Endodermal cell (in vitro differentiated cells): ENCODE data around the gene ARIH2. TPM values are rescaled to one million over a fixed set of nuclear protein-coding genes. Genes with fewer than 3 reads are reported as not detected.

Experiments
- DNase-seq: peaks from one replicate; pipeline ENCODE4 v3.0.0-alpha.2; 2017
- H3K27ac ChIP-seq: 2 replicates; pipeline ENCODE4 v1.5.1; 2013; ENCODE audit warnings: mild to moderate bottlenecking, low read depth, low read length, moderate library complexity
- H3K27me3 ChIP-seq: 2 replicates; pipeline ENCODE4 v1.6.1; 2013; ENCODE audit warnings: mild to moderate bottlenecking, low read length, moderate library complexity; ENCODE audit not compliant: insufficient read depth, control insufficient read depth, poor library complexity, severe bottlenecking
- H3K36me3 ChIP-seq: 2 replicates; pipeline ENCODE4 v1.7.0; 2013; ENCODE audit warnings: mild to moderate bottlenecking, low read length, moderate library complexity; ENCODE audit not compliant: control insufficient read depth, insufficient read depth
- H3K4me1 ChIP-seq: one replicate; pipeline ENCODE4 v1.7.0; 2013; ENCODE audit warnings: low read length; ENCODE audit not compliant: control insufficient read depth, insufficient read depth
- H3K4me3 ChIP-seq: 2 replicates; pipeline ENCODE4 v1.5.1; 2013; ENCODE audit warnings: mild to moderate bottlenecking, low read length, moderate library complexity
- H3K9ac ChIP-seq: 2 replicates; pipeline ENCODE4 v1.6.1; 2013; ENCODE audit warnings: mild to moderate bottlenecking, low read length, moderate library complexity; ENCODE audit not compliant: poor library complexity, severe bottlenecking; ENCODE audit errors: extremely low read depth
- H3K9me3 ChIP-seq: 2 replicates; pipeline ENCODE4 v1.6.1; 2013; ENCODE audit warnings: mild to moderate bottlenecking, low read length, moderate library complexity; ENCODE audit not compliant: control insufficient read depth
- H3K27ac Mint-ChIP-seq: 2 replicates; pipeline ENCODE4 v1.8.0; 2020; ENCODE audit warnings: mixed read lengths
- H3K27me3 Mint-ChIP-seq: 2 replicates; pipeline ENCODE4 v1.8.0; 2021; ENCODE audit warnings: mild to moderate bottlenecking, mixed read lengths; ENCODE audit not compliant: insufficient read depth
- H3K36me3 Mint-ChIP-seq: 2 replicates; pipeline ENCODE4 v1.8.0; 2020; ENCODE audit warnings: low read depth, mixed read lengths
- H3K4me1 Mint-ChIP-seq: 2 replicates; pipeline ENCODE4 v1.8.0; 2020; ENCODE audit warnings: mixed read lengths
- H3K4me3 Mint-ChIP-seq: 2 replicates; pipeline ENCODE4 v1.8.0; 2020; ENCODE audit warnings: mild to moderate bottlenecking, moderate library complexity, mixed read lengths
- H3K9me3 Mint-ChIP-seq: 2 replicates; pipeline ENCODE4 v1.8.0; 2020; ENCODE audit warnings: mild to moderate bottlenecking, mixed read lengths
- WGBS, 2 experiments: methylation state at CpG; one replicate each; pipeline versions ENCODE4 v1.1.5 to v1.1.7; 2013; ENCODE audit warnings: missing lambda C conversion rate in 2 of 2, mixed read lengths in 1 of 2; ENCODE audit not compliant: insufficient coverage in 1 of 2, insufficient read length in 1 of 2; 5-methylcytosine and 5-hydroxymethylcytosine counted together
- total RNA-seq, 2 donors: library from RNA; stranded (reverse); fragmentation: NEBNext Ultra II Directional in 1 of 2; extraction: Animal tissue kit (Norgen Biotek cat#: 25700) in 1 of 2; gene quantifications; 2 replicates in 1 of 2; 3 replicates in 1 of 2; pipeline ENCODE4 v1.2.1, GENCODE V29; 2021
- TF ChIP-seq, protein P1 (sequence below): fragments of 200-600 bp; sonication (generic); conservative IDR thresholded peaks from 2 replicates; pipeline ENCODE4 v1.5.0; 2021; ENCODE audit warnings: antibody characterized with exemption, mild to moderate bottlenecking

Gene ARIH2
- total RNA-seq, 2 donors from 2014 or later: 86.6 to 113 TPM

DNA sequence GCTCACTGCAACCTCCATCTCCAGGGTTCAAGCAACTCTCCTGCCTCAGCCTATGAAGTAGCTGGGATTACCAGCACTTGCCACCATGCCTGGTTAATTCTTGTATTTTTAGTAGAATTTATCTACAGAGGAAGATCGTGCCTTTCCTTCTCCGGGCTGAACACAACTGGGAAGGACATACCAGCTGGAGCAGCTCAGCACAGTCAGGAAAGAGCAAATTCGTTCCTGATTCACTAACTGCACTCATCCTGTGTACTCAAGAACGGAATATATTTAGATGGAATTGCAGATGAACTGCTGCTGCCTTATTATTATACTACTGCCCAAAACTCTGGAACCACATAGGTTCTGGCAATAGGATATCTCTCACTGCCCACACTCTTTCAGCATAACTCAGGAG lies 44.3 kb downstream of the ARIH2 start:
- 91 to 100% methylated on average over 3 to 4 of the region's 4 CpGs for WGBS, 2 experiments
- Histone ChIP-seq H3K4me1 (no peaks in the 10 kb centered on the region), H3K27ac (no peak overlapping the region), H3K4me3 (no peak overlapping the region), H3K9ac (no peak overlapping the region), H3K36me3 (peaks cover 58% of the 10 kb centered on the region), H3K9me3 (no peaks in the 10 kb centered on the region), H3K27me3 (no peaks in the 10 kb centered on the region)
- Mint-ChIP-seq H3K27me3 (no peaks in the 10 kb centered on the region), H3K9me3 (no peaks in the 10 kb centered on the region), H3K4me3 (no peak overlapping the region), H3K27ac (peak overlapping the region; percentile 33), H3K4me1 (peaks cover 4% of the 10 kb centered on the region), H3K36me3 (peaks cover 46% of the 10 kb centered on the region)
- peak; percentile 27 for DNase-seq
- TF ChIP-seq, protein P1, sequence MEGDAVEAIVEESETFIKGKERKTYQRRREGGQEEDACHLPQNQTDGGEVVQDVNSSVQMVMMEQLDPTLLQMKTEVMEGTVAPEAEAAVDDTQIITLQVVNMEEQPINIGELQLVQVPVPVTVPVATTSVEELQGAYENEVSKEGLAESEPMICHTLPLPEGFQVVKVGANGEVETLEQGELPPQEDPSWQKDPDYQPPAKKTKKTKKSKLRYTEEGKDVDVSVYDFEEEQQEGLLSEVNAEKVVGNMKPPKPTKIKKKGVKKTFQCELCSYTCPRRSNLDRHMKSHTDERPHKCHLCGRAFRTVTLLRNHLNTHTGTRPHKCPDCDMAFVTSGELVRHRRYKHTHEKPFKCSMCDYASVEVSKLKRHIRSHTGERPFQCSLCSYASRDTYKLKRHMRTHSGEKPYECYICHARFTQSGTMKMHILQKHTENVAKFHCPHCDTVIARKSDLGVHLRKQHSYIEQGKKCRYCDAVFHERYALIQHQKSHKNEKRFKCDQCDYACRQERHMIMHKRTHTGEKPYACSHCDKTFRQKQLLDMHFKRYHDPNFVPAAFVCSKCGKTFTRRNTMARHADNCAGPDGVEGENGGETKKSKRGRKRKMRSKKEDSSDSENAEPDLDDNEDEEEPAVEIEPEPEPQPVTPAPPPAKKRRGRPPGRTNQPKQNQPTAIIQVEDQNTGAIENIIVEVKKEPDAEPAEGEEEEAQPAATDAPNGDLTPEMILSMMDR: no peak

DNA sequence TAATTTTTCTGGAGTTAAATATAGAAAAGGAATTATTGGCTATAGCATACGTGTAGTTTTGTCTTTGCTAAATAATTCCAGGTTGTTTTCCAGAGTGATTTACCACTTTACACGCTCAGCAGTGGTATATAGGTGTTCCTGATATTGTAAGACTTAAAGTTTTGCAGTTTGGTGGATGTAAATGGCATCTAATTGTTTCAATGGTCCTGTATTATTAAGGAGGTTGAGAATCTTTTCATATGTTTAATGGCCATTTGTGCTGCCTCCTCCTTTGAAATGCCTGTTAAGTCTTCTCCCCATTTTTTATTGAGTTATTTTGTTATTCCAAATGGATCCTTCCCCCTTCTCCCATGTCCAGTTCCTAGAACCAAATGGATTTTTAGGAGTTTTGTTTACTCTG lies 44.9 kb downstream of the ARIH2 start:
- 84 to 92% methylated on average over 2 of the region's 2 CpGs for WGBS, 2 experiments
- H3K27ac Mint-ChIP-seq: no peak overlapping the region
- H3K4me1 Mint-ChIP-seq: peaks cover 4% of the 10 kb centered on the region
- Histone ChIP-seq H3K9ac (no peak overlapping the region), H3K9me3 (no peaks in the 10 kb centered on the region), H3K4me3 (no peak overlapping the region), H3K36me3 (peaks cover 56% of the 10 kb centered on the region), H3K4me1 (no peaks in the 10 kb centered on the region), H3K27ac (no peak overlapping the region), H3K27me3 (no peaks in the 10 kb centered on the region)
- TF ChIP-seq, protein P1: no peak
- H3K9me3 Mint-ChIP-seq: no peaks in the 10 kb centered on the region
- DNase-seq: no peak
- H3K4me3 Mint-ChIP-seq: no peak overlapping the region
- peaks cover 47% of the 10 kb centered on the region for H3K36me3 Mint-ChIP-seq
- H3K27me3 Mint-ChIP-seq: no peaks in the 10 kb centered on the region

DNA sequence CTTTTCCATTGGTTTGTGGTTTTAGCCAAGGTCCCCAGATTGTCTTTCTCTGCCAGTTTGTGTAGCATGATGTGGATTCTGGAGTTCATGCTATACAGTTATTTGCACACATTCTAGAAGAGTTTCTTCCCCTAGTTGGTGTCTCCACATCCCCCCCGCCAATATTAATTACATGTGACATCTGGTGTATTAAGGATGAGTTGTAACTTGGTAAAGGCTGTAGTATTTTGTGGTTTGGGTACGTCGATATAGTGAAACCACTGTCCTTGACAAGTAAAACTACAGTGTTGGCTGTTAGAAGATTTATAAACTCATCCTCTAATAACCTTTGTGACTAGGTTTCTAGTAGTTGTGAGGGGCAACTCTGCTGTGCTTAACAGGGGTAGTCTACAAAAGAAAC lies 47.7 kb downstream of the ARIH2 start:
- H3K27me3 ChIP-seq: no peaks in the 10 kb centered on the region
- peaks cover 65% of the 10 kb centered on the region for H3K36me3 Mint-ChIP-seq

More for the DNA sequence above, 47.7 kb downstream of the ARIH2 start:
- Histone ChIP-seq H3K4me3 (no peak overlapping the region), H3K4me1 (no peaks in the 10 kb centered on the region), H3K9ac (no peak overlapping the region), H3K27ac (no peak overlapping the region), H3K36me3 (peaks cover 75% of the 10 kb centered on the region), H3K9me3 (no peaks in the 10 kb centered on the region)
- no peak overlapping the region for H3K27ac Mint-ChIP-seq
- no peak overlapping the region for H3K4me3 Mint-ChIP-seq
- peaks cover 4% of the 10 kb centered on the region for H3K4me1 Mint-ChIP-seq
- no peaks in the 10 kb centered on the region for H3K9me3 Mint-ChIP-seq
- WGBS, 2 experiments: 94% methylated on average over 3 of the region's 3 CpGs; no CpG with 5 or more reads in 1 of the 2 experiments
- TF ChIP-seq, protein P1: no peak
- no peak for DNase-seq
- no peaks in the 10 kb centered on the region for H3K27me3 Mint-ChIP-seq
